HEK293T (cell line): Measurements from ENCODE around the gene MBOAT1.
"Not testable (repeated sequence)": the region's sequence is repeated elsewhere in the genome, so short reads cannot be mapped to it uniquely, and the experiment has no call there.

Experiments
- BHLHE40 ChIP-seq: fragments of 450-650 bp; IDR thresholded peaks from 2 replicates; pipeline ENCODE4 v1.6.1; 2016; ENCODE audit warnings: mild to moderate bottlenecking, moderate library complexity, borderline replicate concordance
- CTBP1 ChIP-seq: fragments of 450-650 bp; IDR thresholded peaks from 2 replicates; pipeline ENCODE4 v1.6.1; 2016; ENCODE audit warnings: borderline replicate concordance
- ELF4 ChIP-seq: fragments of 450-650 bp; IDR thresholded peaks from 2 replicates; pipeline ENCODE4 v1.6.1; 2017; ENCODE audit warnings: antibody characterized with exemption
- FOXA1 ChIP-seq: fragments of 450-650 bp; IDR thresholded peaks from 2 replicates; pipeline ENCODE4 v1.6.1; 2016; ENCODE audit warnings: mild to moderate bottlenecking
- FOXK2 ChIP-seq: fragments of 450-650 bp; IDR thresholded peaks from 2 replicates; pipeline ENCODE4 v1.6.1; 2016; ENCODE audit warnings: mild to moderate bottlenecking
- FOXM1 ChIP-seq: fragments of 450-650 bp; IDR thresholded peaks from 2 replicates; pipeline ENCODE4 v1.6.1; 2017; ENCODE audit warnings: mild to moderate bottlenecking, borderline replicate concordance
- HDGF ChIP-seq: fragments of 450-650 bp; IDR thresholded peaks from 2 replicates; pipeline ENCODE4 v1.6.1; 2017; ENCODE audit warnings: antibody characterized with exemption, borderline replicate concordance
- NFRKB ChIP-seq: fragments of 450-650 bp; IDR thresholded peaks from 2 replicates; pipeline ENCODE4 v1.6.1; 2016; ENCODE audit warnings: mild to moderate bottlenecking, moderate library complexity
- SP1 ChIP-seq: fragments of 450-650 bp; IDR thresholded peaks from 2 replicates; pipeline ENCODE4 v1.6.1; 2017
- SUZ12 ChIP-seq: fragments of 450-650 bp; IDR thresholded peaks from 2 replicates; pipeline ENCODE4 v1.6.1; 2016; ENCODE audit warnings: mild to moderate bottlenecking

- not testable (repeated sequence) for TF ChIP-seq BHLHE40, FOXK2, HDGF, FOXM1, SUZ12, SP1, NFRKB, ELF4, FOXA1, CTBP1
These were observed 65.4 kb downstream of the MBOAT1 start for GRCh38 chr6:20146831-20147230.
